ENCODE measurements around the gene ASCL2.
"Not testable (repeated sequence)": the region's sequence is repeated elsewhere in the genome, so short reads cannot be mapped to it uniquely, and the experiment has no call there.

The ASCL2 gene

GRCh38 chr11:2297623-2298030, 27.2 kb upstream of the ASCL2 start:
- DNase-seq (ENCODE audit: low spot score), result no peak

- no peak for DNase-seq (ENCODE audit: low spot score)
These were observed 26.7 kb upstream of the ASCL2 start for GRCh38 chr11:2296913-2297622.

DNA sequence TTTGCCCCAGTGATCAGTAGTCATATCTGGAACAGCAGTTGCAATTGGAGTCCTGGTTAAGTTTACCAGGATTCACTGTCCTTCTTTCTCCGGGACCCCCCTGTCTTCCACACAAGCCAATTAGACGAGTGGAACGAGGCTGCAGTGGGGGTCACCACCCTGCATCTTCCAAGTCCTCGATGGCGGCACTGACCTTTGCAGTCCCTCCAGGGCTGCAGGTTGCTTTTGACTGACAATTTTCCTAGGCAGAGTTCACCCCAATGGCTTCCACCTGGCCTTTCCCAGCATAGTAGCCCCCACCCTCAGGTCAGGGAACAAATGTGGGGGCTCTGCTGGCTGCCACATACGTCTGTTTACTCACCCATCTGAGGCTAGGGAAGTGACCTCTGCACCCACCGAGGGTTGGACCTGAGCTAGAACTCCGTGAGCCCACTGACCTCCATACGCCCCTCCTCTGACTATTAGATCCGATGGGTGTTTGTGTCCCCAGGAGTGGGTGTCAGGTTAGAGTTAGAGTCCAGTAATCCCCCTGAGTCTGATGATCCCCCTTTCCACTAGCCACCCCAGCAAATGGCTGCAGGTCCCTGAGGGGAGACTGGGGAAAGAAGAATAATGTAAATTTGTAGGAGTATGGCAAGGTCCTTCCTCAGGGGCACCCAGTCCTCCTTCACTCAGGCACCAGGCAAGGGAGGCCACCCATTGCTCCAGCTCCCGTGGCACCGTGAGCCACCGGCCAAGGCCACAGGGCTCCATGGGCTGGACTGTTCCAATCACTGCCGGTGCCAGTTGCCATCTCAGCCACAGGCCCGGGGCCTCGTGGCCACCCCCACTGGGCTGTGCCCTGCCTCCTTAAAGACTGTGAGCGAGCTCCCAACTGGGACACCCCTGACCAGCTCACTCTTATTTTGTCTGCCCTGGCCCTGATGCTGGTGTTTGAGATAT, 25.9 kb upstream of the ASCL2 start:
- DNase-seq (ENCODE audit: low spot score), result no peak

DNA sequence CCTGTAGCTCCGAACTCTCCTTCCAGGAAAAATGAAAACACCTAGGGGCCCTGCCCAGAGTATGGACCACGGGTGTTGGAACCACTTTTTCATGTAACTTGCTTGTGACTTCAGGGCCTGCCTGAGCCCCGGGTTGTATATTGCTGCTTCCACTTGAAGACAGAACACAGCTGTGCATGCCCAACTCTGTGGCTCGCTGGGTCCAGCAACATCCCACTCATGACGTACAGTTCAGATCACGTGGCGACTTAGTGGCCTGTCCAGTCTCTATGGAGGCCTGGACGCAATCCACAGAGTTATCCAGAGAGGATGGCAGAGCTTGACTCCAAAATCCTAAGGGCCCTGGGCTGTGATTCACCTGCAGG, 24.5 kb upstream of the ASCL2 start:
- no peak for DNase-seq (ENCODE audit: low spot score)

- DNase-seq (ENCODE audit: low spot score), result no peak
These were observed 23.9 kb upstream of the ASCL2 start for GRCh38 chr11:2293984-2294925.

GRCh38 chr11:2293531-2293971, 23.2 kb upstream of the ASCL2 start:
- DNase-seq (ENCODE audit: low spot score), result no peak

GRCh38 chr11:2290351-2290841, 20.0 kb upstream of the ASCL2 start:
- no peak for DNase-seq (ENCODE audit: low spot score)

DNA sequence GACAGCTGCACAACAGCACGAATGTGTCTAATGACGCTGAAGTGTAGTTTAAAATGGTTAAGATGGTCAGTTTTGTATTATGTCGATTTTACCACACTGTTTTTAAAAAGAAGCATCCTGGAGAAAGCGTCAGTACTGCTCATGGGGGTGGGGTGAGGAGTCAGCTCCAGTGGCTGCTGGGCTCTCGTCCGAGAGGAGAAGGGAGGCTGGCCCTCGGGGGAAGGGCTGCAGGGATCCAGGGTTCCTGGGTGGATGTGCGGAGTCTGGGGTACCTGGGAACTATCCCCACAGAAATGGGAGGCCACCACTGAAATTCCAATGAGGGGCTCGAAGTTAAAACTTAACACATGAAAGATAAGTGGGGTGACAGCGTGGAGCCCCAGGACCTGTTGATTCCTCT, 19.5 kb upstream of the ASCL2 start:
- DNase-seq (ENCODE audit: low spot score), result no peak

- no peak for DNase-seq (ENCODE audit: low spot score)
These were observed 19.0 kb upstream of the ASCL2 start for GRCh38 chr11:2289350-2289749.

- no peak for DNase-seq (ENCODE audit: low spot score)
These were observed 16.7 kb upstream of the ASCL2 start for GRCh38 chr11:2287091-2287490.

DNA sequence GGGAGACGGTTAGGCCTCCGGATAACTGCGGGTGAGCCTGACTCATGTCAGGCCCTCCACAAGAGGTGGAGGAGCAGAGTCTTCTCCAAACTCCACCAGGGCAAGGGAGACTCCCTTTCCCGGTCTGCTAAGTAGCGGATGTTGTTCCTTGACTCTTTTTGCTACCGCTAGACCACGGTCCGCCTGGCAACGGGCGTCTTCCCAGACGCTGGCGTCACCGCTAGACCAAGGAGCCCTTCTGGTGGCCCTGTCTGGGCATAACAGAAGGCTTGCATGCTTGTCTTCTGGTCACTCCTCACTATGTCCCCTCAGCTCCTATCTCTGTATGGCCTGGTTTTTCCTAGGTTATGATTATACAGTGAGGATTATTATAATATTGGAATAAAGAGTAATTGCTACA, 16.0 kb upstream of the ASCL2 start:
- DNase-seq (ENCODE audit: low spot score), result not testable (repeated sequence)

- no peak for DNase-seq (ENCODE audit: low spot score)
These were observed 9.8 kb upstream of the ASCL2 start for GRCh38 chr11:2280208-2280607.

GRCh38 chr11:2277933-2278523, 7.6 kb upstream of the ASCL2 start:
- no peak for DNase-seq (ENCODE audit: low spot score)

DNA sequence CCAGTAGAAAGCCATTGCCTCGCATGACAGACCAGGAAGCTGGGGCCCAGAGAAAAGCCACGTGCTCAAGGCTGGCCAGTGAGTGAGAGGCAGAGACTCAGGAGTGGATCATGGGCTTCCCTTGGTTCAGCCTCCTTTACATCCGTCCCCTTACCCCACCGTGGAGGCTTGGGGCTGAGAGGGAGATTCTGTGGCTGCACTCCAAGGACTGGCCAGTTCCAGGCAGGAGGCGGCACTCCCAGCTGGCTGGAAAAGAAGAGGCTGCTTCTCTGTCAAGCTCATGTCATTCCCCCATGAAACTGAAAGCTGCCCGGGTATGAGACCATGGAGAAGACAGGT, 6.6 kb upstream of the ASCL2 start:
- no peak for DNase-seq (ENCODE audit: low spot score)

DNA sequence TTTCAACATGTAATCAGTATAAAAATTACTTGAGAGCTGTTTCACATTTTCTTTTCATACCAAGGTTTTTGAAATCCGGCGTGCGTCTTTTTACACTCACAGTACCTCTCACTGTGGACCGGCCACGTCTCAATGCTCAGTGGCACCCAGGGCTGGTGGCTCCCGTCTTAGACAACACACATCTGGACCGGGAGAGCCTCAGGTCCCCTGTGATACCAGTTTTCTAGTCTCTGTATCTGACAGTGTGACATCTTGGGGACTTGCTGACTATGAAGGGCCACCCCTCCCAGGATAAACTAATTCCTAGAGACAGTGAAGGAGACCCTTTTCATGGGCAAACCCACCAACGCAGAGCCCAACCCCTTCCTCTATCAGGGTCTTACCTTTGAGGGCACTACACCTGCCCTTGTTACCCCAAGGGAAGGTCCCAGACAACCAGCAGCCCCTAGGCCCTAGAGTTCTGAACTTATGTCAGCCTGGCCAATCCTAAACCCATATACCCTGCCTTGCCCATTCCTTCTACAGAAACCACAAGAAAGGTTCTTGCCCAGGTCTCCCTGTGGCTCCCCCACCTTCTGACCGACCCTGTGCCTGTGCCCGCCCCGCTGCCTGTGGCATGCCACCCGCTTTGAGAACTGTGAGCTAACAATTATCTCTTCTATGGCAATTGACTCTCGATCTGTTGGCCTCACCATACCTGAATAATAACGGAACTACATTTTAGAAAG, 6.1 kb upstream of the ASCL2 start:
- DNase-seq (ENCODE audit: low spot score), result no peak

- no peak for DNase-seq (ENCODE audit: low spot score)
These were observed 5.2 kb upstream of the ASCL2 start for GRCh38 chr11:2275334-2276279.

GRCh38 chr11:2273771-2274170, 3.4 kb upstream of the ASCL2 start:
- DNase-seq (ENCODE audit: low spot score), result no peak

DNA sequence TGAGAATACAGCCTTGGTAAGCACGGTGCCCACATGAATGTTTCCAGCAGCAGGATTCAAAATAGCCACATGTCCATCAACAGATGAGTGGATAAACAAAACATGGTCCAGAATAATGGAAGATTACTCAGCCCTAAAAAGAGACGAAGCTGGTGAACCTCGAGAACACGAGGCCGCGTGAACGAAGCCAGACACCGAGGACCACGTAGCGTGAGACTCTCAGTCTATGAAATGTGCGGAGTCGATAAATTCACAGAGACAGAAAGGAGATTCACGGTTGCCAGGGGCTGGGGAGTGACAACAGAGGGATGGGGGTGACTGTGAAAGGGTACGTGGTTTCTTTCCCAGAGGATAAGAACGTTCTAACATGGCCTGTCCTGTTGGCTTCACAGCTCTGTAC, 2.9 kb upstream of the ASCL2 start:
- DNase-seq (ENCODE audit: low spot score), result no peak

DNA sequence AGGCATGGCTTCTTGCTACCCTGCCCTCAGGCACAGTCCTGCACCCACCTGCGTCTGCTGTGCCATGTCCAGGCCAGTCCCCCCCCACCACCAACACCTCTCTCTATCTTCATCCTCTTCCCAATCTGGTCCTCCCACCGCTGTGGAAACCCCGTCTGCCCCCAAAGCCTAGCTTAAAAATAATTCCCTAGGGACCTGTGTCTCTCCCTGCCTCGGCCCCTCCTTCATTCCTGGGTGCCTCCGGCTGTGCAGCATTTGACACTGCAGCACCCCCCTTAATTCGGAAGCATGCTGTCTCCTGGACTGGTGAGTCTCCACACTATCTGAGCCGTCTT, 2.5 kb upstream of the ASCL2 start:
- DNase-seq (ENCODE audit: low spot score), result no peak
